ENCODE measurements around the gene DEDD.

- TF ChIP-seq CTCF (IDR thresholded peaks at IDR 0.05; ENCODE audit: borderline replicate concordance, extremely low read depth, low read length, poor library complexity, severe bottlenecking) (no peak), EZH2 (IDR thresholded peaks at IDR 0.05; ENCODE audit: borderline replicate concordance, low read depth, low read length, severe bottlenecking) (no peak)
Observed at GRCh38 chr1:161074676-161075368, 57.6 kb downstream of the DEDD start.
